Activated naive CD4-positive, alpha-beta T cell treated with anti-CD3 and anti-CD28 coated beads, Interleukin-2, amount 50 U/mL, for 72 hours (primary cell): ENCODE data around the gene DEPP1. TPM values are rescaled to one million over a fixed set of nuclear protein-coding genes. Genes with fewer than 3 reads are reported as not detected.
A peak's percentile ranks its signal among the peaks of the same experiment; 100 is the strongest.

Experiments used
- ATAC-seq, 2 donors: fragments of 150-1000 bp; cut with Tn5 transposase; 2 replicates each; pipeline ENCODE4 v1.10.0; 2021; ENCODE audit warnings: mild to moderate bottlenecking in 2 of 2, moderate library complexity in 2 of 2
- DNase-seq, 2 donors: peaks; one replicate each; pipeline ENCODE4 v3.0.0; 2021 to 2022; ENCODE audit warnings: low spot score in 2 of 2
- H3K27ac Mint-ChIP-seq, 2 donors: one replicate each; pipeline ENCODE4 v1.8.0; 2022; ENCODE audit warnings: mild to moderate bottlenecking in 2 of 2, mixed read lengths in 2 of 2
- H3K36me3 Mint-ChIP-seq, 2 donors: one replicate each; pipeline ENCODE4 v1.8.0; 2022; ENCODE audit warnings: mixed read lengths in 2 of 2
- H3K9me3 Mint-ChIP-seq, 2 donors: one replicate each; pipeline ENCODE4 v1.8.0; 2022; ENCODE audit warnings: mixed read lengths in 2 of 2
- total RNA-seq, 2 donors: library from RNA; stranded (reverse); gene quantifications; one replicate each; pipeline ENCODE4 v1.2.3, GENCODE V29; 2022

DEPP1 gene
- total RNA-seq, 2 donors from 2014 or later = 0.32 to 1.7 TPM

DNA sequence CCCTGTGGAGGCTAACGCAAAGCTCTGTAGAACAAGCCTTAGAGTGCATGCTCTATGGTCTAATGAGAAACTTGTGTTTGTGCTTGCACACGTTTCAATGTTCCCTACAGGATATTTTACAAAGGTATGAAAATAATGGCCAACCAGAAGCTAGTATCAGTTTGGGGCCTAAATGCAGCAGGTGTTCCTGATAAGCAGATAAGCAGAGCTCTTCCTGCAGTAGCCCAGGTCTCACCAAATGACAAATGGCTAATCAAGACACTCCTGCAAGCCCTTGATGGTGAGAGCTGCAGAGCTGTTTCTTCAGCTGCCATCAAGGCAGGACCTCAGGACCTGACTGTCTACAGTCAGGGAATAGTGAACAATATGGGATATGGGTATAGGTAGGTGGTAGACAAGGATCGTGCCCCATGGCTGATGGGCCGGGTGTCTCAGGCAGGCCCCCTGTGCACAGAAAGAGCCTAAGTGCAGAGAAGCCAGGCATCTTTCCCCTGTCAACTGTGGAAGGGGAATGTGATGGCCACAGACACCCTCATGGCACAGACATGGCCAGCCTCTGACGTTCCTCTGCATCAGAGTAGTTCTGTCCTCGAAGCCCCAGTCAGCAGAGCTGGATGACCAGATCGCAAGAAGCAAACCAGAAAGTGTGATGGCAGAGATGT, 42.2 kb downstream of the DEPP1 start:
- Mint-ChIP-seq H3K9me3 (no peaks in the 10 kb centered on the region), H3K27ac (peak overlapping the region in 1 of 2 donors; percentile 65), H3K36me3 (no peaks in the 10 kb centered on the region)
- no peak for ATAC-seq
- no peak for DNase-seq

DNA sequence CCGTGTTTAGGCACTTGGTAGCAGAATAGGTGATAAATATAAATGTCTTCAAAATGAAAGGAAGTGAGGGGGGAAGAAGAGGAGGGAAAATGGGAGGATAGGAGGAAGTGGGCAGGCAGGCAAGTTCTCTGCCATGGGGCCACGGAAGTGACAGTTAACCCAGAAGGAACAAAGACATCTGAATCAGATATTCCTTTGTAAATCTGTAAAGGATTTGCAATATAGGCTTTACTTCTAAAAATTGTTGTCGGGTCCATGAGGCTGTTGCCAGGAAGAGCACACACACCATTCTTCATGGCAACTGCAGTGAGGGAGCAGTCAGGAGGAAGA, 42.7 kb downstream of the DEPP1 start:
- Mint-ChIP-seq H3K27ac (no peak overlapping the region), H3K36me3 (no peaks in the 10 kb centered on the region), H3K9me3 (no peaks in the 10 kb centered on the region)
- DNase-seq (no peak), ATAC-seq (no peak)

- DNase-seq (no peak), ATAC-seq (no peak)
- peak overlapping the region in 1 of 2 donors; percentile 17 for H3K27ac Mint-ChIP-seq
Observed at GRCh38 chr10:44935201-44935965, 43.2 kb downstream of the DEPP1 start.

GRCh38 chr10:44934416-44935200, 44.0 kb downstream of the DEPP1 start:
- ATAC-seq (no peak), DNase-seq (no peak)

More at GRCh38 chr10:44935201-44935965, 43.2 kb downstream of the DEPP1 start:
- no peaks in the 10 kb centered on the region for H3K36me3 Mint-ChIP-seq
- no peaks in the 10 kb centered on the region for H3K9me3 Mint-ChIP-seq

GRCh38 chr10:44933451-44934321, 44.9 kb downstream of the DEPP1 start:
- DNase-seq = no peak
- Mint-ChIP-seq H3K36me3 (no peaks in the 10 kb centered on the region), H3K9me3 (no peaks in the 10 kb centered on the region), H3K27ac (no peak overlapping the region)
- no peak for ATAC-seq

More at GRCh38 chr10:44934416-44935200, 44.0 kb downstream of the DEPP1 start:
- peak overlapping the region in 1 of 2 donors; percentile 17 for H3K27ac Mint-ChIP-seq
- H3K36me3 Mint-ChIP-seq = no peaks in the 10 kb centered on the region
- no peaks in the 10 kb centered on the region for H3K9me3 Mint-ChIP-seq

DNA sequence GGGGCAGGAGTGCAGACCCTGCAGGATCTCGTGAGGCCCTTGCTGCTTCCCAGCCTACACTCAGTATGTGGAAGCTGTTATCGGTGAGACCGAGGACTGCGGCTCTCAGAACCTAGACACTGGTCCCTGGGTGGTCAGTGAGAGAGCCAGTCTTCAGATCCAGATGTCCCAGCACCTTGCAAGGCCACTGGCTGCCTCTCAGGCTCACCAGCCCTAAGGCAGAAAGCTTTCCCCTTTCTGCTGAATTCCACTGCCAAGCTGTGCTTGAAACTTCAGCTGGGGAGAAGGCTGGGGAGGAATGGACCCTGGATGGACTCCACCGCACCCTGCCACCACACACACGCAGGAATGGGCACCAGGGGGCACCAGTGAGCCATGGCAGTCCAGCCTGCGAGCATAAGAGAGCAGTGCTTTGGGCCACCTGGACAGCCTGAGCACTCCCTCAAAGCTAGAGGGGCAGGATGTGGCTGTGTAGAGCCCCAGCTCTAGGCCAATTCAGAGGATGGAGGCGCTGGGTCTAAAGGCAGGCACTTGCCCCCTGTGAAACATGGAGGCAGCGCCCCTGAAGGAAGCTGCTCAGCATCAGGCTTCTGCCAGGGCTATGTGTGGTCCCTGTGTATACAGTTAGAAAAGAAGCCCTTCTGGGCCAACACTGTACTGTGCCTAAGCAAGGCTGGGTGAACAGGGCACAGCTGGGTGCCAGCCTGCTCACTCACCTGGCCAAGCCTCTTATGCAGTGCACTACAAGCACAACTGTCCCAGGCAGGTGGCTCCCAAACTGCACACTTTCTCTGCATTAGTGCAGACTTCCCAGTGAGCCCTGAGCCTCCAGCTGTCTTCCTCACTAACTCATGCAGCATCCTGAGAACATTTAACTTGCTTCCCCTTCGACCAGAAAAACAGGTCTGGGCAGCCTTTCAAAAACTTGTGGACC, 45.8 kb downstream of the DEPP1 start:
- H3K9me3 Mint-ChIP-seq = no peaks in the 10 kb centered on the region
- peak; percentile 96 to 97 for ATAC-seq
- DNase-seq = peak; percentile 81 to 90
- no peak overlapping the region for H3K27ac Mint-ChIP-seq
- H3K36me3 Mint-ChIP-seq = no peaks in the 10 kb centered on the region

DNA sequence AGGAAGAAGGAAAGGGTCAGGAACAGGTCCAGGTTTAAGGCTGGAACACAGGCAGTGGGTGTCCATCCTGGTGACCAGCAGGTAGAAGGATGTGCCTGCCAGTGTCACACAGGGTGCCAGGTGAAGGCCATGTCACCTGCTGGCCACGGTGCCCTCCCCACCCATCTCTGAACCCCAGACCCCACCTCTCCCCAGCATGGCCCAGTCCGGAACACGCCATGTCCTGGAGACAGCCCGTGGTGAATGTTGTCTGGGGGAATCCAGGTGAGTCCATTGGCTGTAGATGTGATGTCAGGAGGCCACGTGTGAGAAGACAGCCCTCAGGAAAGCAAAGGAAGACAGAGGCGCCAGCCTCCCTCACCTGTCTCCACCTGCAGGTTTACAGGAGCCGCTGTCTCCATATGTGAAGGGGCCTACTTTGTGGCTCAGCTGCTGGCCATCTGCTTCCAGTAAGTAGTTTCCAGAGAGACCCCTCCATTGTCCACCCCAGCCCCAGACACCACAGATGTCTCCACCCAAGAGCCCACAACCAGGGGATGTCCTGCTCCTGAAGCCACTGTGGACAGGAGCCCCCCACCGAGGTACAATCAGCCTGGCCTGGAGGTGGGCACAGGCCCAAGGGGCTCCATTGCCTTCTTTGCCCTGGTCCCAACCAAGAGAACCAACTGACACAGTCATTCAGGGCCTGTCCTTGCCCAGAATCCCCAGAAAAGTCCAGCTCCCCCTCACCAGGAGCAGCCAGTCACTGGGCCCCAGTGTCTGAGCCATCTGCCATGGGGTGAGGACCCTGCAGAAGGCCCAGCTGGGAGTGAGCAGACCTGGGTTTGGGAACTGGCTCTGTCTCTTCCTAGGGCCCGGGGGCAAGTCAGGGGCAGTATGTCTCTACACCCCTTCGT, 46.7 kb downstream of the DEPP1 start:
- Mint-ChIP-seq H3K9me3 (no peaks in the 10 kb centered on the region), H3K36me3 (no peaks in the 10 kb centered on the region), H3K27ac (peak overlapping the region in 1 of 2 donors; percentile 25)
- no peak for DNase-seq
- no peak for ATAC-seq

DNA sequence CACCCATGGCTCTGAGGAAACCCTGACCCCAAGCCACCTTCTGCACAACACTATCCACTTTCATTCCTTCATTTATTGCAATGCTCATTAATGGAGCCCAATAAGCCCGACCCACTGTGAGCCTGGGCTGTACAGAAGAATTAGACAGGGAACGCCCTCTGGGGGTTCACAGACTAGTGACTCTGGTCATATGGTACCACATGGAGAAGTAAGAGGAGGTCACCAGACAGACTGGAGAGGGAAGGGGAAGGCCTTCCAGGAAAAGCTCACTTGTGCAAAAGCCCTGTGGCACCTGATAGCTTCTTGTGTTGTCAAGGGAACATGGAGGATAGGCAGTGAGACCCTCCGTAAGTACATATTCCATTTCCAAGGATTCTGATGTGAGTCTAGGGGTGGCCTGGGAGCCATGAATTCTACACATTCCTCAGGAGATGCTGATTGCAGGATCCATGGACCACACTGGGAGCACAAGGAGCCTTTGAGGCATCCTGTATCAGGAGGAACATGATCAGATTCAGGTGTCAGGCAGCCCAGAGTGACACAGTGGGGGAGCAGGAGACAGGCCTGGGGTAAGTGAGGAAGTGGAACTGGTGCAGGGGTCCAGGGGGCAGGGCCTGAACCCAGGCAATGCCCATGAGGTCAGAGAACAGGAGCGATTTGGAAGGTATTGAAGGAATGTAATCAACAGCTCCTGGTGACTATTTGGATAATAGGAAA, 47.5 kb downstream of the DEPP1 start:
- Mint-ChIP-seq H3K9me3 (no peaks in the 10 kb centered on the region), H3K36me3 (no peaks in the 10 kb centered on the region), H3K27ac (peak overlapping the region in 1 of 2 donors; percentile 25)
- ATAC-seq (no peak), DNase-seq (no peak)

- no peaks in the 10 kb centered on the region for H3K9me3 Mint-ChIP-seq
- peak overlapping the region in 1 of 2 donors; percentile 57 for H3K27ac Mint-ChIP-seq
- ATAC-seq (no peak), DNase-seq (no peak)
- H3K36me3 Mint-ChIP-seq = no peaks in the 10 kb centered on the region
Observed at GRCh38 chr10:44929356-44930255, 49.0 kb downstream of the DEPP1 start.

DNA sequence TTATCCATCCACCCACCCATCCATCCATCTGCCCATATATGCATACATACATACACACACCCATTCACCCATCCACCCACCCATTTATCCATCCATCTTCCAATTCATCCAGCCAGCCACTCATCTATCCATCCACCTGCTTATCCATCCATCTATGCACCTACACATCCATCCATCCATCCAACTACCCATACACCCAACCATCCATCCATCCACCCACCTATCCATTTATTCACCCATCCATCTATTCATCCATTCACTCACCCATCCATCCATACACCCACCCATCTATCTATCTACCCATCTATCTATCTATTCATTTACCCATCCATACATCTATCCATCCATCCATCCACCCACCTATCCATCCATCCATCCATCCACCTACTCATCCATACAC, 50.1 kb downstream of the DEPP1 start:
- no peaks in the 10 kb centered on the region for H3K9me3 Mint-ChIP-seq
- no peak overlapping the region for H3K27ac Mint-ChIP-seq
- DNase-seq (no peak), ATAC-seq (no peak)
- H3K36me3 Mint-ChIP-seq = no peaks in the 10 kb centered on the region

- DNase-seq (no peak), ATAC-seq (no peak)
- Mint-ChIP-seq H3K27ac (no peak overlapping the region), H3K9me3 (no peaks in the 10 kb centered on the region), H3K36me3 (no peaks in the 10 kb centered on the region)
Observed at GRCh38 chr10:44927352-44927751, 51.3 kb downstream of the DEPP1 start.

DNA sequence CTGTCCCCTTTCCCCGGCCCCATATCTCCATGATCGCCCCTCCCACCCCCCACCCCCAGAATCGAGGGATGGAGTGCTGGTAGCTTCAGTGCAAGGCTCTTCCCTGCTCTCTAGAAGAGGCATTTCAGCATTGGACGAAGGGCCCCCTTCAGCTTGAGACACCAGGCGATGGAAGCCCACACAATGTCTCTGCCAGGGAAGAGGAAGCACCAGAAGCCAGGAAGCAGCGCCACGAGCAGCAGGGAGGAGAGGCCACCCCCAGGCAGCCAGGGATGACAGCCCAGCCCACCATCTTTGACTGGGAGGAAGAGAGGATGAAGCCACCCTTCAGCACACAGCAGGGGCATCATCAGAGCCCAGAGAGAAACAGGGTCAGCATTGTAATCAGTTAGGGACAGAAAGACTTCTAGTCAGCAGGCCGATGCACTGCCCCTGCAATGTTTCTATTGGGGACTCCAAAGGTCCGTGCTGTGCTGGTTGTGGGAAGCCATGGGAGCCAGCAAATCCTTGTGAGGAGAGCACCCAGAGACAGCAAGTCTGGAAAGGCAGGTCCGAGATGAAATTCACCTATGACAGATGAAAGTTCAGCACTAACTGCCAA, 51.8 kb downstream of the DEPP1 start:
- DNase-seq (no peak), ATAC-seq (no peak)
- Mint-ChIP-seq H3K9me3 (no peaks in the 10 kb centered on the region), H3K36me3 (no peaks in the 10 kb centered on the region), H3K27ac (no peak overlapping the region)
